ENCODE data around the gene MAP3K7CL.

The MAP3K7CL gene

GRCh38 chr21:29168891-29169315, 38.5 kb downstream of the MAP3K7CL start:
- TF ChIP-seq CTCF (conservative IDR thresholded peaks at IDR 0.05): no peak

GRCh38 chr21:29170944-29171343, 40.5 kb downstream of the MAP3K7CL start:
- no peak for TF ChIP-seq CTCF (conservative IDR thresholded peaks at IDR 0.05)
- H3K27ac ChIP-seq: no peak overlapping the region

More at GRCh38 chr21:29168891-29169315, 38.5 kb downstream of the MAP3K7CL start:
- H3K27ac ChIP-seq: no peak overlapping the region

GRCh38 chr21:29172282-29172681, 41.8 kb downstream of the MAP3K7CL start:
- no peak overlapping the region for H3K27ac ChIP-seq
- TF ChIP-seq CTCF (conservative IDR thresholded peaks at IDR 0.05): no peak

- peak overlapping the region; percentile 98 for H3K27ac ChIP-seq
- TF ChIP-seq CTCF (conservative IDR thresholded peaks at IDR 0.05): no peak
Observed at GRCh38 chr21:29174607-29175013, 44.2 kb downstream of the MAP3K7CL start.

- H3K27ac ChIP-seq: peak overlapping the region; percentile 98
- TF ChIP-seq CTCF (conservative IDR thresholded peaks at IDR 0.05): no peak
Observed at GRCh38 chr21:29175408-29176134, 45.1 kb downstream of the MAP3K7CL start.

- TF ChIP-seq CTCF (conservative IDR thresholded peaks at IDR 0.05): no peak
- peak overlapping the region; percentile 98 for H3K27ac ChIP-seq
Observed at GRCh38 chr21:29176471-29177120, 46.2 kb downstream of the MAP3K7CL start.

GRCh38 chr21:29177800-29178199, 47.4 kb downstream of the MAP3K7CL start:
- no peak for TF ChIP-seq CTCF (conservative IDR thresholded peaks at IDR 0.05)
- no peak overlapping the region; the same call in 1 of the 2 replicates for H3K27ac ChIP-seq
